Measurements from ENCODE around the gene MAG. TPM values are rescaled to one million over a fixed set of nuclear protein-coding genes. Genes with fewer than 3 reads are reported as not detected.

MAG gene
- total RNA-seq, 1 donor from 2014 or later: 0.69 TPM

DNA sequence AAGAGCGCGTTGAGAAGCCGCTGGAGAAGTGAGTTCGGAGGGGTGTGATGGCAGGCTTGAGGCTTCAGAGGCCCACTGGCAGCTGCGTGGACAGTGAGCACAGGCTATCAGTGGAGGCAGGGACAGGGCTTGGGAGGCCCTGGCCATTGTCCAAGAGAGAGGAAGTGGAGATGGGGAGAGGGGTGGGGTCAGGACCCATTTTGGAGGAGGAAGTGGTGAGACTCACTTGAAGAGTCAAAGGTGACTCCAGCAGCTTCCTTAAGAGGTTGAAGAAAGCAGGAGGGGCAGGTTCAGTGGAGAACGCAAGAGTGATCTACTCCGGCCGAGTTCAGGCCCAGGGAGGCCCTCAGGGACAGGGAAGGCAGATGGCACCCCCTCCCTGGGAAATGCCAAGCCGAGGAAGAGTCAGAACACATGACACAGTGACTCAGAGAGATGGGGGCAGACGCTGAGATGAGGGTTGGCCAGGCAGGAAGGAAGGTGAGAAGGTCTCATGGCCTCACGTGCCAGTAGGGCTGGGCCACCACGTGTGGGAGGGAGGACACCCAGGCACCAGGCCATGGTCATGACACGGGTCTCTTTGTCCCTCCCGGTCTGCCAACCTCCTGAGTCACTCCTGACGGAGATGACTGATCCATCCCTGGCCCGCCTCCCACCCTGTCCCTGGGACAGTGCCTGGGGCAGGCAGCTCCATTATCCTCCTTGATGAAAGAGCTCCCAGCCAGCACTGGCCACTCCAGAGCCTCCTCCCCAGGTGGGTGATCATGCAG, 26.9 kb downstream of the MAG start:
- DNase-seq: no peak

DNA sequence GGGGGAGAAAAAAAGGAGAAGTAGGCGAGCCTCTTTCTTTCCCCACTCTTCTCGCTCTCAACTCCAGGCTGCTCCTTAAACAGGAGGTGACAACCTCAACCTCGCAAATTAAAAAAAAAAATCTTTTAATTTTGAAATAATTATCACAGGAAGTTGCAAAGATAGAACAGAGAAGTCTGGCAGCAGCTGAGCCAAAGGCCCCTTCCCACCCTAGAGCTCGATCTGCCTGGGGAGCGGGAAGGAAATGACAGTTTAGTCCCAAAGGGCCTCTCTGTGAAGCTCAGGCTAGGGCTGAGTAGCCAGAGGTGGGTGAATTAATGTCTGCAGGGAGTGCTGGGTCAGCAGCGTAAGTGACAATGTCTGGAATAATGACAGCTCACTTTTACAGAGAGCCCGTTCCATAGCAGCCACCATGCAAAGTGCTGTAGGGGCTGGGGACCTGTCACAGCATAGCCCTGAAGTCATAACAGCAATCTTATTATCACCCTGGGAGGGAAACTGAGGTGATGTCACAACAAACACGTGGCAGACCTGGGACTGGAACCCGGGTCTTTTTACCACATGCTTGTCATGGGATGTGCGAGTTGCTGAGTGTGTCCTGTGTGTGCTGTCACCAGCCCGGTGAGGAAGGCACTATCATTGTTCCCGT, 28.2 kb downstream of the MAG start:
- DNase-seq: no peak

DNA sequence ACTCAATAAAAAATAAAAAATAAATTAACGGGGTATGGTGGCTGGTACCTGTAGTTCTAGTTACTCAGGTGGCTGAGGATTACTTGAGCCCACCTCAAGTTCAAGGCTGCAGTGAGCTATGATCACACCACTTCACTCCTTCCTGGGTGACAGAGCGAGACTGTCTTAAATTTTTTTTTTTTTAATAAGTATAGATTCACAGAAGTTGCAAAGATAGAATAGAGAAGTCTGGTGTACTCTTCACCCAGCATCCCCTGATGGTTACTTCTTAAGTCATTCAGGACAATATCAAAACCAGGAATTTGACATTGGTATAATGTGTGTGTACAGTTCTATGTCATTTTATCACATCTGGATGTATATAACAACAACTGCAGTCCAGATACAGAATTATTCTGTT, 29.3 kb downstream of the MAG start:
- no peak for DNase-seq

DNA sequence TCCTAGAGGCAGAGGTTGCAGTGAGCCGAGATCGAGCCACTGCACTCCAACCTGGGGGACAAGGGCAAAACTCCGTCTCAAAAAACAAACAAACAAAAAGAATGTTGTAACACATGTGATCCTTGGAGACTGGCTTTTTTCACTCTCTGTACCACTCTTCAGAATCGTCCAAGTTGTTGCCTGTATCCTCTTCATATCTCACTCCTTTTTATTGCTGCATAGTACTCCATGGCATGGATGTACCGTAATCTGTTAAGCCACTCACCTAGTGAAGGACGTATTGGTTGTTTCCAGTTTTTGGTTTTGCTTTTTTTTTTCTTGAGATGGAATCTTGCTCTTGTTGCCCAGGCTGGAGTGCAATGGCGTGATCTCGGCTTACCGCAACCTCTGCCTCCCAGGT, 30.1 kb downstream of the MAG start:
- no peak for DNase-seq

DNA sequence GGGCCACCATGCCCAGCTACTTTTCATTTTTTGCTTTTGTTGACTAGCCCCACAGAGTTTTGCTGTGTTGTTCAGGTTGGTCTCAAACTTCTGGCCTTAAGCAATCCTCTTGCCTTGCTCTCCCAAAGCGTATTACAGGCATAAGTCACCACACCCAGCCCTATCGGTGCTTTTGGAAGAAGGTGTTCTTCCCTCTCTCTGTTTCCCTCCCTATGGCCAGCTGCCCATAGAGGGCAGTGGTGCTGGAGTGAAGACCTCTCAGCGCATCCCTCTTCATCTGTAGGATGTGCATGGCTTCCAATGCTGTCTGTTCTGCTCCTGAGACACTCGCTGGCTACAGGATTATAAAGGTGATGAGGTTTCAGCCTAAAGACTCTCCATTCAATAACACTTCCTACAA, 35.7 kb downstream of the MAG start:
- DNase-seq: no peak

DNA sequence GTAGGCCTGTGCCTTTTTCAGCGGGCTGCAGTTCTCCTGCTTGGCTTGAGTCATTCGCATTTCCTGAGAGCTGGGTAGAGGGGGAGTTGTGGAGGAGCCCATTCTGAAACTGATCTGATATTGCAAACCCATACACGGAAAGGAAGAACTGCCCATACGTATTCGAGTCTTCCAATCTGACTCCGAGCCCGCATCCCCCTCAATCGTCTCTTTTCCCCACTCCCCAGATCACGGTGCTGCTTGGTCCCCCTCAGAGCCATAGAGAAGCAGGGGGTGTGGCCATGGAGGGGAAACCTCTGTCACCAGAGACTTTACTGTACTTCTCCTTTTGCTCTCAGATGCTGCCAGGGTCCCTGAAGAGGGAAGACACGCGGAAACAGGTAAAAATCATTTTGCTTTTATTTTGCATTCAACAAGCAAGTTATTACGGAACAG, 36.9 kb downstream of the MAG start, which contains the start of gene CD22:
CD22 (plus strand) TSS at position 337 of the 435 bp plus-strand sequence. CDS start 2,854 bp downstream, outside the sequence.
- no peak for DNase-seq

DNA sequence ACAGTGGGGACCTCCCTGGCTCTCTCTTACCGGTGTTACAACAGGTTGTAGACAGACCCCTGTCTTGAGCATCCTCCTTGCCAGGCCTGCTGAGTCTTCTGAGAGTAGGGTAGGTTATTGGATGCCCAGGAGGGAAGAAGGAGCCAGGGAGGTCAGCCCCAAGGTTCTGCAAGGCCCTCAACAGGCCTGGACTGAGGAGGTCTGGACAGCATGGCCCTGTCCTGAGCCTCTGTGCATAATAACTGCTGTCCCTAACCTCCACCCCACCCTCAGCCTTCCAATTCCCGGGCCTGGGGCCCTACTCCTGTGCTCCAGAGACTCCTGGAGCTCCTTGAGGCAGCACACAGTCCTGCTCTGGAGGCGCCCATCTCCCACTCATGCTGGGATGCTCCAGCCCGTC, 37.4 kb downstream of the MAG start:
- DNase-seq: no peak

DNA sequence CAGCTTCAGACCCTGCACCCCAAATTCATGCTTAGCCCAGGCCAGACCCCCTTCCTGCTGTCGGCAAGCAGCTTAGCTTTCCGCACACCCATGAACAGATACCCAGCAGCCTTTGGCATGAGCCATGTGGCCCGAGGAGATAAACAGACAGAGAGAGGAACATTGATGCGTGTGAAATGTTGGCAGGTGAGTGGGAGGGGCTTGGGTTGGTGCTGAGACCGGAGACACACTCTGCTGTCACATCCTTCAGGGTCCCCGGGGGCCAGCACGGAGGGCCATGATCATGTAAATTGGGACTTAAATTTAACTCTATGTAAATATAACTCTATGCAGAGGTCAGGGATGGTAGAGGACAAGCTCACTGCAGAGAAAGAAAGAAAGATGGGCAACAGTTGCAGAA, 38.5 kb downstream of the MAG start:
- no peak for DNase-seq

DNA sequence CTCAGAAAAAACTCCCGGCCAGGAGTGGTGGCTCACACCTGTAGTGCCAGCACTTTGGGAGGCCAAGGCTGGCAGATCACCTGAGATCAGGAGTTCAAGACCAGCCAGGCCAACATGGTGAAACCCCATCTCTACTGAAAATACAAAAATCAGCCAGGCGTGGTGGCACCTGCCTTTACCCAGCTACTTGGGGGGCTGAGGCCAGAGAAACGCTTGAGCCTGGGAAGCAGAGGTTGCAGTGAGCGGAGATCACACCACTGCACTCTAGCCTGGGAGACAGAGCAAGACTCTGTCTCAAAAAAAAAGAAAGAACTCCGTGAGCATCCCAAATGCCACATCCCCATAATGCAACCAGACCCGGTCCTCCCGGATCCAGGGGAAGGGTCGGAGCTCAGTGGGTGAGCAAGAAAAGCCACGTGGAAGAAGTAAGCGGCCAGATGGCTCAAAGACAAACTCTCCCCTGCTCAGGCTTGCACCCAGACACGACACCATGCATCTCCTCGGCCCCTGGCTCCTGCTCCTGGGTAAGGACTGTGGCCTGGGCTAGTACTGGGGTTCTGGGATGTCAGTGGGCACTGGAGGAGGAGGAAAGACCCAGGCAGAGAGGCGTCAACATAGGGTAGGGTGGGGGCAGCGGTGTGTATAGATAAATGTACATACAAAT, 39.7 kb downstream of the MAG start:
- no peak for DNase-seq

DNA sequence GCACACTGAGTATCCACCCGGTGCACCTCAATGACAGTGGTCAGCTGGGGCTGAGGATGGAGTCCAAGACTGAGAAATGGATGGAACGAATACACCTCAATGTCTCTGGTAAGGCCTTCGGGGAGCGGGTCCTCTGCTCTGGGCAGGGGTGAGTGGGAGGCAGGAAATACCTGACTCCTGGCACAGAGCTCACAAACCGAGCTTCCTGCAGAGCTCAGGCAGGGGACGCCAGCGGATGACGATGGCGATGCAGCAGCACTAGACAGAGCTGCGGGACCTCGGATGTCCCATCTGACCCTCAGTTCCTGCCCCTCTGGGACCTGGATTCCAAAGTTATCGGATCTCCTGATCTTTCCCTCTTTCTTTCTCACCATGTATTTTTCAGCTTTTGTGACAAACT, 40.9 kb downstream of the MAG start:
- DNase-seq: no peak

DNA sequence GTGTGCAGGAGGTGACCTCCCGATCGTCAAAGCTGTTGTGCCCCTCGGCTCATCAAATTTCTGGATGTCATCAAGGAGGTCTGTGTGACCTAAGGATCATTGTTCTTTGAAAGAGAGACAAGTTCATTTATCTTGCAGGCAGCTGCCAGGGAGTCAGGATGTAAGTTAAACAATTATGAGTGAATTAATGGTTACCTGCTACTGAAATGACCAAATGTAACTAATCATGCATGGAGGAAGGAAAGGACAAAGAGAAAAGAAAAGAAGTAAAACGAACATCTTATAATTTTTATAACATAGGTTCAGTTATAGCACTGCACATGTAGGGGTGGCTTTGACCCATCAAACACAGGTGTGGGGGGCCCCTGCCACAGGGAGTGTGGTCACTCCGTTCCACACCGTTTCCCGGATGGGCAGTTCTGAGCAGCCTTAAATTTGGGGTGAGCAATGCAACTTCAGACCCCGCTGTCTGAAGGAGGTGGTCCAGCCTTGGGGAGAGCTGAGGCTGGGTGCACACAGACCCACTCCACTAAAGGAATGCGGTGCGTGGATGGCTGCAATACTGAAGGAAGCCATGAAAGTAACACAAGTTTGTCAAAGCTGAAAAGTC, 42.3 kb downstream of the MAG start:
- DNase-seq: no peak

DNA sequence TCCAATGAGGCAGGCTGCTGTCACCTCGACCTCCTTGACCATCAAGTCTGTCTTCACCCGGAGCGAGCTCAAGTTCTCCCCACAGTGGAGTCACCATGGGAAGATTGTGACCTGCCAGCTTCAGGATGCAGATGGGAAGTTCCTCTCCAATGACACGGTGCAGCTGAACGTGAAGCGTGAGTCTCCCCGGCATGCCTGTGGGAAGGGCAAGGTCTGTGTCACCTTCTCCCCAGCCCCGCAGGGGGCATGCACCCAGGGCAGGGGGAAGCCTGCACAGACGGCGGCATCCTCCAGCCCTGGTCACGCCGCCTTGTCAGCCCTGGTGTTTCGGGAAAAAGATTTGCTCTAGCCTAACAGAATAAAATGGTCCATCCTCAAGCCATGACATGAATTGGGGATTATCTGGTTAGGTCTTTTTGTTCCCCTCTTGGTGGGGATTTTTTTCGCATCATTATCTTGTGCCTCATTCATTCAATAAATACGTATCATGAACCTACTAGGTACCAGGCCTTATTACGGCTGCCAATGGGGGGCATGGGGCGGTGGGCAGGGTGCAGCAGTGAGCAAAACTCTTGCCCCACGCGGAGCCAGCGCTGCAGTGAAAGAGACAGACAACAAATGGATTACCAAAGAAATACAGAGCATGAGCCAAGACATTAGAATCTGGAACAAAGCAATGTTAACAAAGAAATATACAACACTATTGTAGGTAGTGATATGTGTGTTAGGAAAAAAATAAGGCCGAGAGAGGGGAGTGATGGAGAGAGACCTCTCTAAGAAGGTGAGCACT, 44.4 kb downstream of the MAG start:
- DNase-seq: no peak

DNA sequence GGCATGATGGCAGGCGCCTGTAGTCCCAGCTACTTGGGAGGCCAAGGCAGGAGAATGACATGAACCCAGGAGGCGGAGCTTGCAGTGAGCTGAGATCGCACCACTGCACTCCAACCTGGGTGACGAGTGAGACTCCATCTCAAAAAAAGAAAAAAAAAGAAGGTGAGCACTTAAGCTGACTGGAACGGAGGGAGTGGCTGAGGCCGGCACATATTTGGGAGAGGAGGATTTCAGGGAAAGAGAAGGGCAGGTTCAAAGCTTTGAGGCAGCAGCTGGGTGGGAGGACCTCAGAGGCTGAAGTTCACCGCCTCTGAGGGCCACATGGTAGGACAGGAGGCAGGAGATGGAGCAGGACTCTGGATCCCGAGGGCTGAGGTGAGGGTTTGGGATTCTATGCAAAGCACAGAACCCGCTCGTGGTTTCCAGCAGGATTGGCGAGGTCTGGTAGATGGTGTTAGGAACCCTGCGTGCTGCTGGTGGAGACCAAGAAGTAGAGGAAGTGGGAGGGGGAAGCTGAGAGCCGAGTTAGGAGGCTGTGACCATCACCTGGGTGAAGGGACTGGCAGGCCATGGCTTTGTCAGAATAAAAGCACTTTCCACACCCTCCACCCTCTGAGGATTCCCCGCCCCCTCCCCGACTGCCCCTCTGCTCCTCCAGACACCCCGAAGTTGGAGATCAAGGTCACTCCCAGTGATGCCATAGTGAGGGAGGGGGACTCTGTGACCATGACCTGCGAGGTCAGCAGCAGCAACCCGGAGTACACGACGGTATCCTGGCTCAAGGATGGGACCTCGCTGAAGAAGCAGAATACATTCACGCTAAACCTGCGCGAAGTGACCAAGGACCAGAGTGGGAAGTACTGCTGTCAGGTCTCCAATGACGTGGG, 45.4 kb downstream of the MAG start:
- DNase-seq: no peak

DNA sequence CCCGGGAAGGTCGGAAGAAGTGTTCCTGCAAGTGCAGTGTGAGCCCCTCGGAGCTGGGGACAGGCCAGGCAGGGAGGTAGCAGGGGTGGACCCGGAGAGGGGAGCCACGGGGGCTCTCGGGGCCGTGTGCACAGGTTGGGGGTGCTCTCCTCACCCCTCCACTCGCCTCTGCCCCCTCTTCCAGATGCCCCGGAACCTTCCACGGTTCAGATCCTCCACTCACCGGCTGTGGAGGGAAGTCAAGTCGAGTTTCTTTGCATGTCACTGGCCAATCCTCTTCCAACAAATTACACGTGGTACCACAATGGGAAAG, 46.0 kb downstream of the MAG start:
- DNase-seq: no peak

DNA sequence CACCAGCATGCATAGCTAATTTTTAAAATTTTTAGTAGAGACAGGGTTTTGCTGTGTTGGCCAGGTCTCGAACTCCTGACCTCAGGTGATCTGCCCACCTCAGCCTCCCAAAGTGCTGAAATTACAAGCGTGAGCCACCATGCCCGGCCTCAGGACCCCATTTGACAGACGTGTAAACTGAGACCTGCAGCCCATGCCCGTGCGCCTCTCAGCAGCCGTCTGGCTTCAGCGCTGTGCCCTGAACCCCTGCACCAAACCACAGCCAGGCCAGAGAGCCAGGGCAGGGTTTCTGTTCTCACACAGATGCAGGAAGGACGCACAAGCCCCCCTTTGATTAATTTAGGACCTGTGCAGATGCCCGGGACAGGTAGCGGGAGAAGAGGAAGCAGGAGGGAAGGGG, 48.5 kb downstream of the MAG start:
- no peak for DNase-seq

DNA sequence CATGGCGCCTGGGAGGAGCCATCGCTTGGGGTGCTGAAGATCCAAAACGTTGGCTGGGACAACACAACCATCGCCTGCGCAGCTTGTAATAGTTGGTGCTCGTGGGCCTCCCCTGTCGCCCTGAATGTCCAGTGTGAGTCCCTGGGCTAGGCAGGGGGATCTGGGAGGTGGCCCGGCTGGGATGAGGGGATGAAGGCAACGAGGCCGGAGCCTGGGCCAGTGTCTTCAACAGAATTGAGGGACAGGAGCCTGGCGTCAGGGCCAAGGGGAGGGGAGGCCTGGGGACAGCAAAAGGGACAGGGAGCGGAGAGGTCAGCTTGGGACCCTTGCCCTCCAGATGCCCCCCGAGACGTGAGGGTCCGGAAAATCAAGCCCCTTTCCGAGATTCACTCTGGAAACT, 49.0 kb downstream of the MAG start:
- no peak for DNase-seq

DNA sequence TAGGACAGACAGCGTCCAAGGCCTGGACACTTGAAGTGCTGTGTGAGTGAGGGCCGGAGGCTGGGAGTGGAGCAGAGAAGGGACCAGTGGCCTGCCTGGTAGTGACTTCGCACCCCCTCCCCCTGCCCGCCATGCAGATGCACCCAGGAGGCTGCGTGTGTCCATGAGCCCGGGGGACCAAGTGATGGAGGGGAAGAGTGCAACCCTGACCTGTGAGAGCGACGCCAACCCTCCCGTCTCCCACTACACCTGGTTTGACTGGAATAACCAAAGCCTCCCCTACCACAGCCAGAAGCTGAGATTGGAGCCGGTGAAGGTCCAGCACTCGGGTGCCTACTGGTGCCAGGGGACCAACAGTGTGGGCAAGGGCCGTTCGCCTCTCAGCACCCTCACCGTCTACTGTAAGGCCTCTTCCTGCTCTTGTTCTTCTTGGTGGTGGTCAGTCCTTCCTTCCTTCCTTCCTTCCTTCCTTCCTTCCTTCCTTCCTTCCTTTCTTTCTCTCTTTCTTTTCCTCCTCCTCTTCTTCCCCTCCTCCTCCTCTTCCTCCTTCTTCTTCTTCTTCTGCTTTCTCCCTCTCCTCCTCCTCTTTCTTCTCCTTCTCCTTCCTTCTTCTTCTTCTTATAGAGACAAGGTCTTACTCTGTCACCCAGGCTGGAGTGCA, 49.7 kb downstream of the MAG start:
- no peak for DNase-seq

DNA sequence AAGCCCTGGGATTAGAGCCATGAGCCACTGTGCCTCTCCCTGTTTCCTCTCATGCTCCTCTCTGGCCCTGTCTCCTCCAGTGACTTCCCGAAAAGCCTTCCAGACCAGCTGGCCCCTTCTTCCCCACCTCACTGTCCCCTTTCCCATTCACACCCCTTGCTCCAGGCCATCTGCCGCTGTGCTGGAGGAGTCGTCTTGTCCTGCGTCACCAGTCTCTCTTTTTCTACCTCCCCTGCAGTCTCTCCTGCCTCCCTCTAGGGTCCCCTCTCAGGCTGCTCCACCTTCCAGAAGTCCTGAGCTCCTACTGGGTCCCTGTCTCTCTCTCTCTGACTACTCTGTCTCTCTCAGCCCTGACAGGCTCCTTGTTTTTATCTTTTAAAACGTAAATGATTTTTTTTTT, 50.5 kb downstream of the MAG start:
- DNase-seq: no peak

DNA sequence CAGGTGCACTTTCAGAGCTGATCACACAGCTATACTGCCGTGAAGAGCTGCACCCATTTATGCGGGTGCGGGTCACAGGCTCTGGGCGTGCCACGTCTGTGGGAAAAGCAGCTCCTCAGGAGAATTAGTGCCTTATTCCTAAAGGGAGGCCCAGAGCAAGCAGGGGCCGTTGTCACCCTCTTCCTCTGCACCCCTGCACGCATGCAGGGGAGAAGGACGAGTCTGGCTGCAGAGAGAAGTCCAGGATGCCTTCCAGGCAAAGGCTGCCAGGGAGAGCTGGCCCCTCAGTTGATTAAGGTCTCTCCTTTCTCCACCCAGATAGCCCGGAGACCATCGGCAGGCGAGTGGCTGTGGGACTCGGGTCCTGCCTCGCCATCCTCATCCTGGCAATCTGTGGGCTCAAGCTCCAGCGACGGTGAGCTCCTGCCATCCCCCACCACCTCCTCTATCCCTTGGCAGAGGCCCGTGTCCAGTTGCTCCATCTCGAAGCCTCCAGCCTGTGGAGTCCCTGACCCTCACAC, 52.6 kb downstream of the MAG start:
- DNase-seq: no peak

DNA sequence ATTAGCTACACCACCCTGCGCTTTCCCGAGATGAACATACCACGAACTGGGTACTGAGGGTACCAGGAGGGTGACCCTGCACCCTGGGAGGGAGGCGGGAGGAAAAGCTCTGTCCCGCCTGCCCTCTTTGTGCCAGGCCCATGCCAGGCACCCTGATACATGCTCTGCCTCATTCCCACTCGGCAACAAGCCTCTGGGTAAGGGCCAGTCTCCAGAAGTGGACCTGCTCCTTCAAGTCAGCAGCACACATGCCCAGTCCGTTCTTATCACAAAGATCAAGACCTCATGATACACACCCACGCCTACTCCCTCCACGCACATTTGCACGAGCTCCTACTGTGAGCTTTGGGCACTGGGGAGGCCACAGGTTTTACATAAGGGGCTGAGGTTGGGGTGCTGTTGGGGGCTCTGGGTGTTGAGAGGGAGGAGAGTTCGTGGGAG, 53.7 kb downstream of the MAG start:
- DNase-seq: no peak
